SK-MEL-5 (cell line): Measurements from ENCODE around the gene UMODL1. TPM values are rescaled to one million over a fixed set of nuclear protein-coding genes. Genes with fewer than 3 reads are reported as not detected.
A peak's percentile ranks its signal among the peaks of the same experiment; 100 is the strongest.
"Not testable (repeated sequence)": the region's sequence is repeated elsewhere in the genome, so short reads cannot be mapped to it uniquely, and the experiment has no call there.

Experiments used
- DNase-seq: peaks from one replicate; pipeline ENCODE4 v3.0.0-alpha.2; 2016; ENCODE audit warnings: low read depth, low spot score
- in situ Hi-C: cut with HindIII; loops from 2 replicates; pipeline ENCODE4 v1.10.0; 2016; ENCODE audit warnings: low sequenced_read_pairs, high pct_unique_total_duplicates, low pct_unique_long_range_greater_than_20kb
- total RNA-seq: library from RNA; depleted of rRNA; stranded (reverse); fragments of >200 nt; shearing (Covaris generic); gene quantifications from 2 replicates; pipeline ENCODE4 v1.2.3, GENCODE V29; 2014

The UMODL1 gene
- total RNA-seq, 1 experiment from 2014 or later, result not detected

GRCh38 chr21:42113926-42114409 lies 42.9 kb downstream of the UMODL1 start:
- peak; percentile 82 for DNase-seq

GRCh38 chr21:42114646-42115045 lies 43.5 kb downstream of the UMODL1 start:
- in situ Hi-C loops, result no loop called here
- no peak for DNase-seq

More at GRCh38 chr21:42113926-42114409, 42.9 kb downstream of the UMODL1 start:
- in situ Hi-C loops, result no loop called here

DNA sequence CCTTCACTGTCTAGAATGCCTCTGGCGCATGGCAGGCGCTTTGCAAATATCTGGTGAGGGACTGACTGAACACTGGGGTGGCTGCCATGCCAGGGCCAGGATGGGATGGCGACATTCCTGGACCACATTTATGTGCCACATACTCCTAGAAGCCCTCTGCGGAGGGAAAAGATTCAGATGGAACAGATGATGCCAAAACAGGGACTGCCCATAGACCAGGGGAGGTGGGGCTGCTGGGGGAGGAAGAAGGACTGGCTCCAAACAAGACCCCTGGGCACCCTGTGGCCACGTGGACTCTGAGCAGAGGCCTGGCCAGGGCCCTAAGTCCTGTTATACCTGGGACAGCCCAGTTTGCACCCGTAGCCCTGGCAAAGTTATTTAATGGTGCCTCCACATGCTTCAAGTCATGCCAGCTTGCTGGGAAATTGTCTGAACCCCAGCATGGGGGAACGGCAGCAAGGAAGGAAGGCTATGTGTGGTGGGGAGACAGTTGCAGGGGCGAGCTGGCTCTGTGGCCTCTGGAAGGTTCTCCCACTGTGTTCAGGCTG lies 44.1 kb downstream of the UMODL1 start:
- in situ Hi-C loops, result no loop called here
- DNase-seq, result no peak

GRCh38 chr21:42116551-42116950 lies 45.4 kb downstream of the UMODL1 start:
- DNase-seq, in situ Hi-C loops: not testable (repeated sequence)

- in situ Hi-C loops, result no loop called here
- DNase-seq, result peak; percentile 79
These were observed 46.3 kb downstream of the UMODL1 start for GRCh38 chr21:42117229-42117966.

- in situ Hi-C loops, result no loop called here
- DNase-seq, result no peak
These were observed 47.1 kb downstream of the UMODL1 start for GRCh38 chr21:42117967-42118780.

GRCh38 chr21:42118901-42119300 lies 47.8 kb downstream of the UMODL1 start:
- DNase-seq, result no peak
- in situ Hi-C loops, result no loop called here

DNA sequence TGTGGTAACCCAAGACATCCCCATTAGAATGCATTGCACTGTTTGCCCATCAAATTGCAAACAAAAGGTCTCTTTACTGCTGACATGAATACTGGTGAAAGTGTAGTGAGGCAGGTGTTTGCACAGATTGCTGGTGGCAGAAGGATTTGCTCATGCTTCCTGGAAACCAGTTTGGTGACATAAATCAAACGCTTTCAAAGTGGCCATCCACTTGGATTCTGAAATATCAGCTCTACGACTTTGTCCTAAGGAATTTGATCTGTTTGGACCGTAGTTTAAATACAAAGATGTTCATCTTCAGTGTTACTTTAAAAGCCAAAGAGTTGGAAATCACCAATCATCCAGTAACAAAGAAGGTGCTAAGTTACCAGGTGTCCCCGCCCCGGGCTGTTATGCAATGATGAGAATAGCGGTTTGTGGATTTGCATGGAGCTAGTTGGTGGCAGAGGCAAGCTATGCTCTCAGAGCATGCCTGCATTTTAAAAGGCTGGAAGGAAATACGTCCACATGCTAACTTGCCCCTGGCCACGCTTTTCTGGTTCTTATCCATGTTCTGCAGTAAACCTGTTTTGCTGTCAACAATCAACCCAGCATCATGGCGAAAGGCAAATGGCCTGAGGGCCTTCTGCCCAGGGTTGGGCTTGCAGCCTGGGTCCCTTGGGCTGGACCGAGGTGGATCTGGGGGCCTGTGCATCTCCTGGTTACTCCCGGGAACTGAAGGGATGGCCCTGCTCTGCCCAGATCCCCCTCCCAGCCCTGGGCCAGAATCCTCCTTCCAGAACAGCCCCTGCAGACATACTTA lies 49.2 kb downstream of the UMODL1 start:
- in situ Hi-C loops, result no loop called here
- no peak for DNase-seq

DNA sequence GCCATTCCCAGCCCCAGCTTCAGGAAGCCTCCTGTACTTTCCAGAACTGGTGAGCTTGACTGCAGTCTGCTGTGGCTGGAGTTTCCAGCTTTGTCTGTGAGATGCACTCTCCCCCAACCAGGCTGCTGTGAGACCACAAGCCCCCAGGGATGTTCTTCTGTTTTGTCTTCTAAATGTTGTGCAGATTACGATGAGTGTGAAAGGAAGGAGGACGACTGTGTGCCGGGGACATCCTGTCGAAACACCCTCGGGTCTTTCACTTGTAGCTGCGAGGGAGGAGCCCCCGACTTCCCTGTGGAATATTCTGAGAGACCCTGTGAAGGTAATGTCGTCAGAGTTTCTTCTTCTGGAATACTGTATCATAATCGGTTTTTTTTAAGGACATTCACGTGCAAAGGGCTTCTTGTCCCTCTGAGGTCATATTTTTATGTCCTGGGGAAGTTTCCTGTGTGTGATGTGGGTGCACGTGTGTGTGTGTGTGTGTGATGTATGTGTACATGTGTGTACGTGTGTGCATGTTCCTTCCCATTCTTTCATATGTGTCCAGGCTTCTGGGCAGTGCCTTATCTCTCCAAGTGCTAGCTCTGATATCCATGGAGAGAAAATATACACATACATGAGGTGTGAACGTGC lies 49.9 kb downstream of the UMODL1 start:
- no peak for DNase-seq
- in situ Hi-C loops, result no loop called here

GRCh38 chr21:42121794-42122193 lies 50.7 kb downstream of the UMODL1 start:
- no peak for DNase-seq
- in situ Hi-C loops, result no loop called here

- in situ Hi-C loops, result no loop called here
- DNase-seq, result no peak
These were observed 51.3 kb downstream of the UMODL1 start for GRCh38 chr21:42122398-42122797.

DNA sequence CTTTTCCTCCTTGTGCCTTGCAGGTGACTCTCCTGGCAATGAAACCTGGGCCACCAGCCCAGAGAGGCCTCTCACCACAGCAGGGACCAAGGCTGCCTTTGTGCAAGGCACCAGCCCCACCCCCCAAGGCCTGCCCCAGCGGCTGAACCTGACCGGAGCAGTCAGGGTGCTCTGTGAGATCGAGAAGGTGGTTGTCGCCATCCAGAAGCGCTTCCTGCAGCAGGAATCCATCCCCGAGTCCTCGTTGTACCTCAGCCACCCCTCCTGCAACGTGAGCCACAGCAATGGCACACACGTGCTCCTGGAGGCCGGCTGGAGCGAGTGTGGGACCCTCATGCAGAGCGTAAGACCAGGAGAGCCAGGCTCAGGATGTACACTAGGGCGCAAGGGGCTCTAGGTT lies 51.7 kb downstream of the UMODL1 start:
- DNase-seq, result no peak
- in situ Hi-C loops, result no loop called here

GRCh38 chr21:42123219-42123908 lies 52.2 kb downstream of the UMODL1 start:
- DNase-seq, result no peak
- in situ Hi-C loops, result no loop called here

DNA sequence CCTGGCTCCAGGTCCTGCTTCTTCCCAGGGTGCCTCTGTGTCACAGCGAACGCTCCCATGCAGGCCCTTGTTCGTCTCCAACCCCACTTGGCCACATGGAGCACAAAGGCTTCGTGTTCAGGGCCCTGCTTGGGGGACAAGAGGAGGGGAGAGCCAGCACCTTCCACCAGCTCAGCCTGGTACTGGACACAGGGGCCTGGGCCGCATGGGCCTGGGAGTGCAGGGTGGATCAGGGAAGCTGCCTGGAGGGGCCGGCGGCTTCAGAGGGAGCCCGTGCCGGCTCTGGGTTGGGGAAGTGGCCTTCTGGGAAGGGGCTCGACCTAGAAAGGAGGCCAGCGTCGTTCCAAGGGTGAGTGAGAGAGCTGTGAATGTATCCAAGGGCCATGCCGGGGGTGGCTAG lies 53.0 kb downstream of the UMODL1 start:
- no peak for DNase-seq
- in situ Hi-C loops, result no loop called here

DNA sequence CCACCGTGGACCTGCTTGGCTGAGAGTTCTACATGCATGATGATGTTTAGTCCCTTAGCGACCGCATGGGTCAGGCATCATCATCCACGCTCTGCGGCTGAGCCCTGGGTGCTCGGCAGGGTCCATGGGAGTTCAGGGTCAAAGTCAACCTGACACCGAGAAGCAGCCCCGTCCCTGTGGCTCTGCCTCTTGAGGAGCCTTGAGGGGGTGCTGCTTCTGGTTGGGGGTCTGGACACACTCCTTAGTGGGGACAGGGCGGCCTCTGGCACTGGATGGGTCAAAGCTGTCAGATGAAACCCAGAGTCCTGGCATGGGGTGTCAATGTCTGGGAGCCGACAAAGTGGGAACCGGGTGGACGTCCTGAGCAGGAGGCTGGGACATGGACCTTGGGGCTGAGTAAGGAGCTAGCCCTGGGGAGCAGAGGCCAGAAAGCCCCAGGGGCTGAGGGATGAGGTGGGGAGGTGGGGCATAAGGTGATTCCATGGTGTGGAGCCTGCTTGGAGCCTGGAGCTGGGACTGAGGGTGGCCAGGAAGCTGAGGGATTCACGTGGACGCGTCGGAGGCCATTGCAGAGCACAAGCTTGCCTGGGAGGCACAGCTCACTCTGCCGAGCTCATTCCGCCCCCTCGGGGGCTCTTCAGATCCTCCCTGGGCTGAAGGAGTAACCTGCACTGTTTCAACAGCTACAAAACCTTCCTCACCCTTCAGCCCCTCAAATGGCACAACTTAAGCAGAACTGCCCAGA lies 53.9 kb downstream of the UMODL1 start:
- DNase-seq, result no peak
- in situ Hi-C loops, result no loop called here
